AG04450 (cell line): Measurements from ENCODE around the gene WRAP73. TPM values are rescaled to one million over a fixed set of nuclear protein-coding genes. Genes with fewer than 3 reads are reported as not detected.

Experiments
- CTCF ChIA-PET: fragments of 300-600, 350-600 bp; formaldehyde crosslinking; extraction: SDS; loops from one replicate; lab custom pipeline; 2022; ENCODE audit warnings: antibody characterized with exemption, inconsistent platforms; lab: Charles Lee
- POLR2A ChIA-PET: fragments of 350-600 bp; formaldehyde crosslinking; extraction: SDS; loops from one replicate; lab custom pipeline; 2021; ENCODE audit warnings: antibody characterized with exemption, inconsistent platforms; lab: Yijun Ruan, JAX
- DNase-seq: peaks from one replicate; pipeline ENCODE4 v3.0.0-alpha.2; 2011; ENCODE audit warnings: low read depth, low spot score
- H3K27ac ChIP-seq: one replicate; pipeline ENCODE4 v1.5.1; 2012; ENCODE audit warnings: low read depth, low read length, control low read depth
- H3K27me3 ChIP-seq: one replicate; pipeline ENCODE4 v1.6.0; 2012; ENCODE audit warnings: low read length; ENCODE audit not compliant: control insufficient read depth, insufficient read depth
- H3K4me3 ChIP-seq: 2 replicates; pipeline ENCODE4 v1.5.1; 2011; ENCODE audit warnings: mild to moderate bottlenecking, low read depth, low read length, control low read depth
- H3K9me3 ChIP-seq: 2 replicates; pipeline ENCODE4 v1.5.1; 2012; ENCODE audit warnings: low read length; ENCODE audit not compliant: control insufficient read depth, insufficient read depth
- CTCF ChIP-seq: IDR thresholded peaks from 2 replicates; pipeline ENCODE4 v1.5.1; 2011; ENCODE audit warnings: low read depth, low read length, control low read depth, inconsistent platforms
- polyA plus RNA-seq: library from polyadenylated mRNA; depleted of rRNA; stranded (reverse); fragments of >200 nt; gene quantifications from 2 replicates; pipeline ENCODE4 v1.2.3, GENCODE V29; 2011

WRAP73 gene
- polyA plus RNA-seq, 1 experiment: 14.1 TPM

- Histone ChIP-seq H3K27me3 (peaks cover 17% of the 10 kb centered on the region), H3K4me3 (no peak overlapping the region), H3K27ac (no peak overlapping the region), H3K9me3 (no peaks in the 10 kb centered on the region; the same call in 1 of the 2 replicates)
- no peak for DNase-seq
- ChIA-PET CTCF (no interaction called here), POLR2A (no interaction called here)
- TF ChIP-seq CTCF: no peak
These were observed 56.2 kb downstream of the WRAP73 start for GRCh38 chr1:3593745-3594144.

- H3K27me3 ChIP-seq: peaks cover 14% of the 10 kb centered on the region
- ChIA-PET CTCF (interaction anchor here (1.2 kb wide), 1 partner anchor 26 kb away, joined by 4 read pairs; no protein-coding TSS in a partner anchor), POLR2A (no interaction called here)
- TF ChIP-seq CTCF: no peak
- H3K9me3 ChIP-seq: no peaks in the 10 kb centered on the region; the same call in 1 of the 2 replicates
- no peak overlapping the region for H3K27ac ChIP-seq
- H3K4me3 ChIP-seq: no peak overlapping the region
- DNase-seq: no peak
These were observed 56.6 kb downstream of the WRAP73 start for GRCh38 chr1:3593334-3593733.

GRCh38 chr1:3590951-3591865 lies 58.7 kb downstream of the WRAP73 start:
- peaks cover 2% of the 10 kb centered on the region for H3K27me3 ChIP-seq
- CTCF ChIA-PET: interaction anchor here (0.7 to 1.3 kb wide), 2 partner anchors 29 to 60 kb away, joined by 3 to 5 read pairs; no protein-coding TSS in a partner anchor

GRCh38 chr1:3590139-3590763 lies 59.7 kb downstream of the WRAP73 start:
- Histone ChIP-seq H3K9me3 (peaks cover 10% of the 10 kb centered on the region), H3K27me3 (peaks cover 2% of the 10 kb centered on the region), H3K4me3 (no peak overlapping the region), H3K27ac (no peak overlapping the region)
- ChIA-PET POLR2A (no interaction called here), CTCF (no interaction called here)
- no peak for DNase-seq
- no peak for TF ChIP-seq CTCF

More at GRCh38 chr1:3590951-3591865, 58.7 kb downstream of the WRAP73 start:
- no peak for TF ChIP-seq CTCF
- no peak for DNase-seq
- H3K4me3 ChIP-seq: no peak overlapping the region
- POLR2A ChIA-PET: no interaction called here
- H3K27ac ChIP-seq: no peak overlapping the region
- H3K9me3 ChIP-seq: peaks cover 5% of the 10 kb centered on the region
